Retinal pigment epithelial cell (primary cell): ENCODE measurements around the gene BACE1.
A peak's percentile ranks its signal among the peaks of the same experiment; 100 is the strongest.

Experiments
- DNase-seq: peaks from one replicate; pipeline ENCODE4 v3.0.0-alpha.2; 2010; ENCODE audit warnings: low read depth
- H3K4me3 ChIP-seq: 2 replicates; pipeline ENCODE4 v1.5.1; 2011; ENCODE audit warnings: mild to moderate bottlenecking, low read length, control low read depth, moderate library complexity
- TF ChIP-seq, protein P1 (sequence below): conservative IDR thresholded peaks from 2 replicates; pipeline ENCODE4 v1.5.1; 2011; ENCODE audit warnings: low read depth, low read length, control low read depth, inconsistent platforms

The BACE1 gene

GRCh38 chr11:117316197-117316961 is at the start of gene BACE1:
TSS of gene BACE1 (minus strand) at chr11:117316256. CDS start at chr11:117315795, 461 bp downstream.
- DNase-seq: peak; percentile 43
- TF ChIP-seq, protein P1, sequence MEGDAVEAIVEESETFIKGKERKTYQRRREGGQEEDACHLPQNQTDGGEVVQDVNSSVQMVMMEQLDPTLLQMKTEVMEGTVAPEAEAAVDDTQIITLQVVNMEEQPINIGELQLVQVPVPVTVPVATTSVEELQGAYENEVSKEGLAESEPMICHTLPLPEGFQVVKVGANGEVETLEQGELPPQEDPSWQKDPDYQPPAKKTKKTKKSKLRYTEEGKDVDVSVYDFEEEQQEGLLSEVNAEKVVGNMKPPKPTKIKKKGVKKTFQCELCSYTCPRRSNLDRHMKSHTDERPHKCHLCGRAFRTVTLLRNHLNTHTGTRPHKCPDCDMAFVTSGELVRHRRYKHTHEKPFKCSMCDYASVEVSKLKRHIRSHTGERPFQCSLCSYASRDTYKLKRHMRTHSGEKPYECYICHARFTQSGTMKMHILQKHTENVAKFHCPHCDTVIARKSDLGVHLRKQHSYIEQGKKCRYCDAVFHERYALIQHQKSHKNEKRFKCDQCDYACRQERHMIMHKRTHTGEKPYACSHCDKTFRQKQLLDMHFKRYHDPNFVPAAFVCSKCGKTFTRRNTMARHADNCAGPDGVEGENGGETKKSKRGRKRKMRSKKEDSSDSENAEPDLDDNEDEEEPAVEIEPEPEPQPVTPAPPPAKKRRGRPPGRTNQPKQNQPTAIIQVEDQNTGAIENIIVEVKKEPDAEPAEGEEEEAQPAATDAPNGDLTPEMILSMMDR: peak; percentile 51

DNA sequence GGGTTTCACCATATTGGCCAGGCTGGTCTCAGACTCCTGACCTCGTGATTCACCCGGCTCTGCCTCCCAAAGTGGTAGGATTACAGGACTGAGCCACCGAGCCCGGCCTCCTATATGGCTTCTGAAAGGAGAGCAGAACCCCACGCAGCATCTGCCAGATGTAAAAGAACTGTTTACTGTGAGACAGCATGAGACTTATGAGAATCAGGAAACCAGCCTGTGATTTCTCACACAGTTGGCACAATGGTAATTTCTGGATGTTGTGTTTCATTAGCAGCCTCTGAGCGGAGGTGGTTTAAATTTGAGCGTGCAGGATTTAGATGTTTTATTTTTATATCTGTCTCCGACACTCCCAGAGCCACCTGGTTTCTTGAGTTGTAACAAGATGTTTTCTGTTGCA is 45.4 kb upstream of the BACE1 start:
- DNase-seq: no peak
- TF ChIP-seq, protein P1: no peak
- no peak overlapping the region for H3K4me3 ChIP-seq

More at GRCh38 chr11:117316197-117316961, at the start of gene BACE1:
- H3K4me3 ChIP-seq: peak within 1 kb of the TSS; percentile 72

DNA sequence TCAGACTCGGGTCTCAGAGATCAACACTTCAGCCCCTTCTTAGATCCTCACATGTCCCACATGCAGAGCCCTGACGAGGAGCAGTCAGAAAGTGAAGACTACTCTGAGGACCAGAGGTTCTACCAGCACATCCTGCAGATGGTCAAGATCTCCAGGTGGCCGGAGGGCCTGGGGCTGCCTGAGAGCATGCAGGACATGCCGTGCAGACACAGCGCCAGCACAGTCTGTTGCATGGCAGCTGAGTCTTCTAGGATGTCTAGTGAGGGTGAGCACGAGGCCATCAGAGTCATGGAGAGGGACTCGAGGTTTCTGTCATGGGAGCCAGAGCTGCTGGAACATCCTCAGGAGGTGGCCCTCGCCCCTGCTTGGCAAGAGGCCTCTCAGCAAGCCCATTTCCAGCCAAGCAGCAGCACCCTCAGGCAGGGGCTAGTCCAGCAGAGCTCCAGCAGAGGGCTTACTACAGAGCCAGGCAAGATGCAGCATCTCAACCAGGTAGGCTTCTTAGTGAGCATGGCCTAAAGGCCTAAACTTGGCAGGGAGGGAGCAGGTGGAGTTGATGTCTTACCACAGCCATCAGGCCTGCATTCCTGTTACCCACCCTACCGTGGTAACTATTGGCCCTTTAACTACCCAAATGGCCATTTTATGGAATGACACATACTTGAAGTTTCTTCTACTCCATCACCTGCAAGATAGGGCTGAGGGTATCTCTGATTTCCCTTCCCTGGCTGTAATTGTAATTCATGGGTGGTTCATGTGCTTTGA is 40.3 kb upstream of the BACE1 start:
- no peak overlapping the region for H3K4me3 ChIP-seq
- TF ChIP-seq, protein P1: no peak
- no peak for DNase-seq

- no peak for DNase-seq
- no peak overlapping the region for H3K4me3 ChIP-seq
- TF ChIP-seq, protein P1: no peak
Measured at GRCh38 chr11:117354550-117354949, 38.5 kb upstream of the BACE1 start.

DNA sequence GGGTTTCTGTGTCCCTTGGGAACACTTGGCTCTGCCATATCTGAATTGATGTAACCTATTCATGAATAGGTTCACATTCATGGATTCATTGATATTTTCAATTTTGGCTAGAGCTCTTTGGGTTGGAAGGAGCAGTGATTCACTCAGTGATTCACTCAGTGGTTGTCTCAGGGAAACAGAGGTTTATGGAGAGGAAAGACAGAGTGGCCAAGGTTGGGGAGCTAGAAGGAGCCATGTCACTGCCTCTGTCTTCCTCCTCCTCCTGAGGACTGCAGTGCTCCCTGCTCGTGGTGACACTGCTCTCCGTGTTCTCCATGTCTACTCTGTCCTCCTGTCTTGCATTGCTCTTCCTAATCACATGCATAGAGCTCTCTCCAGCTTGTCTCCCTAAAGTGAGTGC is 29.0 kb upstream of the BACE1 start:
- TF ChIP-seq, protein P1: no peak
- no peak overlapping the region for H3K4me3 ChIP-seq
- no peak for DNase-seq

GRCh38 chr11:117337076-117337475 is 21.0 kb upstream of the BACE1 start:
- DNase-seq: no peak
- TF ChIP-seq, protein P1: no peak
- no peak overlapping the region for H3K4me3 ChIP-seq
